ENCODE measurements around the gene SLC25A22. TPM values are rescaled to one million over a fixed set of nuclear protein-coding genes. Genes with fewer than 3 reads are reported as not detected.

Gene SLC25A22
- total and polyA plus RNA-seq, 9 of the 15 experiments (the other 6 are each of a cell fraction or from before 2014, with no cell fraction given) = 0.41 to 55.4 (median 11.4) TPM

GRCh38 chr11:843818-844692 lies 46.0 kb upstream of the SLC25A22 start (continued):
- TF ChIP-seq ZNF592 (IDR thresholded peaks at IDR 0.05) = no peak
- TF ChIP-seq ZNF431 (CRISPR knock-in tag; IDR thresholded peaks at IDR 0.05) = no peak
- no peak for TF ChIP-seq ZNF512 (tag; IDR thresholded peaks at IDR 0.05)
- no peak for TF ChIP-seq ZNF507 (tag; conservative IDR thresholded peaks at IDR 0.05)
- 0 out of 2 replicates have a peak, but pooled peaks have one; percentile 21 for TF ChIP-seq ERF (CRISPR knock-in tag; IDR thresholded peaks at IDR 0.05)
- peak in 1 of 2 experiments; percentile 91; a peak in 1 of 4 replicates for TF ChIP-seq TEAD1 (CRISPR knock-in tag; IDR thresholded peaks at IDR 0.05)
- peak in 1 of 2 experiments; percentile 40; a peak in 1 of 4 replicates for TF ChIP-seq HDAC1 (IDR thresholded peaks at IDR 0.05)
- no peak for TF ChIP-seq TCFL5 (CRISPR knock-in tag; conservative IDR thresholded peaks at IDR 0.05)
- no peak for TF ChIP-seq HNRNPL (IDR thresholded peaks at IDR 0.05; ENCODE audit: low read depth, low read length)
- TF ChIP-seq ZNF695 (CRISPR knock-in tag; IDR thresholded peaks at IDR 0.05) = no peak
- 0 out of 4 replicates have a peak, but pooled peaks of 1 of the 2 experiments have one; percentile 14 for TF ChIP-seq SIN3A (IDR thresholded peaks at IDR 0.05; ENCODE audit: borderline replicate concordance in 2 of 2, control insufficient read depth in 1 of 2, low read depth in 2 of 2, low read length in 2 of 2)
- TF ChIP-seq TBL1XR1 (IDR thresholded peaks at IDR 0.05; ENCODE audit: low read length in 2 of 2) = no peak
- no peak for TF ChIP-seq KDM4B (IDR thresholded peaks at IDR 0.05; ENCODE audit: borderline replicate concordance in 2 of 2, low read depth in 1 of 2)
- TF ChIP-seq ZBTB5 (IDR thresholded peaks at IDR 0.05) = no peak

Data from K562 (cell line).